GM23338 (cell line): ENCODE data around the gene UGT1A10. TPM values are rescaled to one million over a fixed set of nuclear protein-coding genes. Genes with fewer than 3 reads are reported as not detected.

Experiments
- ATAC-seq: fragments of 200-7000 bp; cut with Tn5 transposase; 3 replicates; pipeline ENCODE4 v1.9.1; 2020
- DNase-seq: peaks from one replicate; pipeline ENCODE4 v3.0.0-alpha.2; 2015; ENCODE audit warnings: low spot score
- H2AFZ ChIP-seq: fragments of 200-600 bp; sonication (generic); 2 replicates; pipeline ENCODE4 v1.8.0; 2016; ENCODE audit warnings: antibody characterized with exemption, mild to moderate bottlenecking, moderate library complexity
- H3F3A ChIP-seq: fragments of 200-600 bp; sonication (generic); replicated peaks from 2 replicates; pipeline ENCODE4 v1.8.0; 2017; ENCODE audit warnings: antibody characterized with exemption, mixed run types, low read depth
- H3K27ac ChIP-seq: fragments of 200-600 bp; sonication (generic); 2 replicates; pipeline ENCODE4 v1.6.1; 2016; ENCODE audit warnings: low read depth
- H3K27me3 ChIP-seq: fragments of 200-600 bp; sonication (generic); 2 replicates; pipeline ENCODE4 v1.8.0; 2016; ENCODE audit warnings: mild to moderate bottlenecking, mixed run types, moderate library complexity; ENCODE audit not compliant: insufficient read depth
- H3K36me3 ChIP-seq: fragments of 200-600 bp; sonication (generic); 2 replicates; pipeline ENCODE4 v1.8.0; 2016; ENCODE audit warnings: mild to moderate bottlenecking; ENCODE audit not compliant: insufficient read depth
- H3K4me1 ChIP-seq: fragments of 200-600 bp; sonication (generic); 2 replicates; pipeline ENCODE4 v1.8.0; 2016; ENCODE audit warnings: mild to moderate bottlenecking, moderate library complexity; ENCODE audit not compliant: insufficient read depth
- H3K4me2 ChIP-seq: fragments of 200-600 bp; sonication (generic); 2 replicates; pipeline ENCODE4 v1.7.1; 2017; ENCODE audit warnings: mixed run types
- H3K4me3 ChIP-seq: fragments of 200-600 bp; sonication (generic); 2 replicates; pipeline ENCODE4 v1.6.1; 2016; ENCODE audit warnings: mixed run types
- H3K79me2 ChIP-seq: fragments of 200-600 bp; sonication (generic); replicated peaks from 2 replicates; pipeline ENCODE4 v1.8.0; 2017; ENCODE audit warnings: mild to moderate bottlenecking; ENCODE audit not compliant: insufficient read depth
- H3K9me2 ChIP-seq: fragments of 200-600 bp; sonication (generic); 2 replicates; pipeline ENCODE4 v1.8.0; 2017; ENCODE audit not compliant: insufficient read depth
- H4K20me1 ChIP-seq: fragments of 200-600 bp; sonication (generic); replicated peaks from 2 replicates; pipeline ENCODE4 v1.8.0; 2017; ENCODE audit warnings: mild to moderate bottlenecking; ENCODE audit not compliant: insufficient read depth
- H3K27ac Mint-ChIP-seq: 2 replicates; pipeline ENCODE4 v1.8.0; 2020; ENCODE audit warnings: inconsistent platforms, mild to moderate bottlenecking, moderate library complexity, mixed read lengths
- H3K27me3 Mint-ChIP-seq: 3 replicates; pipeline ENCODE4 v1.8.0; 2022; ENCODE audit warnings: low read depth, mild to moderate bottlenecking, moderate library complexity, mixed read lengths, inconsistent platforms; ENCODE audit not compliant: insufficient read depth, poor library complexity
- H3K36me3 Mint-ChIP-seq: 3 replicates; pipeline ENCODE4 v1.8.0; 2021; ENCODE audit warnings: low read depth, mild to moderate bottlenecking, inconsistent platforms, moderate library complexity, mixed read lengths
- H3K4me1 Mint-ChIP-seq: 3 replicates; pipeline ENCODE4 v1.8.0; 2020; ENCODE audit warnings: mild to moderate bottlenecking, inconsistent platforms, mixed read lengths
- H3K4me3 Mint-ChIP-seq: 3 replicates; pipeline ENCODE4 v1.8.0; 2021; ENCODE audit warnings: moderate library complexity, mild to moderate bottlenecking, inconsistent platforms, mixed read lengths
- H3K9me3 Mint-ChIP-seq: 3 replicates; pipeline ENCODE4 v1.8.0; 2020; ENCODE audit warnings: moderate library complexity, mild to moderate bottlenecking, inconsistent platforms, mixed read lengths
- CTCF ChIP-seq, 2 experiments: fragments of 200-600 bp in 1 of 2; sonication (generic) in 1 of 2; conservative IDR thresholded peaks; 2 replicates each; pipeline versions ENCODE4 v1.5.1 to v1.6.1; 2016 to 2017; ENCODE audit warnings: antibody characterized with exemption in 2 of 2, low read depth in 2 of 2, mild to moderate bottlenecking in 2 of 2, moderate library complexity in 1 of 2
- EZH2 ChIP-seq: fragments of 200-600 bp; sonication (generic); IDR thresholded peaks from one replicate; pipeline ENCODE4 v1.8.0; 2017; ENCODE audit warnings: antibody characterized with exemption, mild to moderate bottlenecking, low read depth; ENCODE audit not compliant: unreplicated experiment
- EZH2phosphoT487 ChIP-seq: fragments of 200-600 bp; sonication (generic); IDR thresholded peaks from one replicate; pipeline ENCODE4 v1.8.1; 2018; ENCODE audit warnings: antibody characterized with exemption; ENCODE audit not compliant: unreplicated experiment
- JUNB ChIP-seq: IDR thresholded peaks from one replicate; pipeline ENCODE4 v1.6.1; 2016; ENCODE audit warnings: antibody characterized with exemption; ENCODE audit not compliant: unreplicated experiment
- NANOG ChIP-seq: IDR thresholded peaks from 2 replicates; pipeline ENCODE4 v1.6.1; 2016; ENCODE audit warnings: antibody characterized with exemption, borderline replicate concordance
- POLR2AphosphoS5 ChIP-seq: IDR thresholded peaks from 2 replicates; pipeline ENCODE4 v1.6.1; 2016; ENCODE audit warnings: antibody characterized with exemption, low read depth
- REST ChIP-seq: IDR thresholded peaks from one replicate; pipeline ENCODE4 v1.6.1; 2018; ENCODE audit warnings: antibody characterized with exemption; ENCODE audit not compliant: unreplicated experiment
- STAT1 ChIP-seq: IDR thresholded peaks from one replicate; pipeline ENCODE4 v1.6.1; 2016; ENCODE audit warnings: antibody characterized with exemption; ENCODE audit not compliant: unreplicated experiment
- ZNF114 ChIP-seq: fragments of 250-450 bp; sonication (Bioruptor Pico); IDR thresholded peaks from 2 replicates; pipeline ENCODE4 v1.5.0; 2020; ENCODE audit warnings: mild to moderate bottlenecking, moderate library complexity
- ZNF331 ChIP-seq: fragments of 250-450 bp; sonication (Bioruptor Pico); IDR thresholded peaks from 2 replicates; pipeline ENCODE4 v1.5.0; 2020; ENCODE audit warnings: low read depth, mild to moderate bottlenecking, moderate library complexity
- polyA plus RNA-seq: library from polyadenylated mRNA; unstranded; fragments of >200 nt; fragmentation: Nextera tagmentation; extraction: Ambion mirVana; gene quantifications from 2 replicates; pipeline ENCODE4 v1.2.1, GENCODE V29; 2016
- total RNA-seq: library from RNA; depleted of rRNA; stranded (reverse); fragments of >200 nt; shearing (Covaris generic); gene quantifications from 2 replicates; pipeline ENCODE4 v1.2.3, GENCODE V29; 2014
- TF ChIP-seq, protein P1 (sequence below): IDR thresholded peaks from 2 replicates; pipeline ENCODE4 v1.6.1; 2016; ENCODE audit warnings: antibody characterized with exemption
- TF ChIP-seq, protein P2 (sequence below): fragments of 250-450 bp; sonication (Bioruptor Pico); IDR thresholded peaks from 2 replicates; pipeline ENCODE4 v1.5.0; 2020; ENCODE audit warnings: mild to moderate bottlenecking, moderate library complexity

UGT1A10 gene
- total and polyA plus RNA-seq, 2 experiments from 2014 or later = not detected

DNA sequence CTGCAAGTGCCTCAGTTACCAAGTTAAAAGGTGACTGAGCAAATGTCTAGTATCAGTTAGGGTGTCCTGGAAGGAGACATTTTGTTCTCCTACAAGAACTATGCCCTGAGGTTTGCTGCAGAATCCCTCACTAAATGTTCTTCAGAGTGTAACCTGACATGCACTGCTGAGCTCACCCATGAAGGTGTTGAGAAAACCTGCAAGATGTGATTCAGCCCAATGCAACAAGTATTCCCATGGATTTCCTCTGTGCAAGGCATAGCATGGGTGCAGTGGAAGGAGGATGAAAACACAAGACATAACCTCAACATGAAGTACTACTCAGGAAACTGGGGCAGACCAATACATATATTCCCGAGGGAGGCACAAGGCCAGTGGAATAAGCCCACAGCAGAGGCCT is 34.2 kb upstream of the UGT1A10 start:
- Histone ChIP-seq H3K27me3 (no peaks in the 10 kb centered on the region), H3K9me2 (no peaks in the 10 kb centered on the region; the same call in 1 of the 2 replicates), H3K36me3 (no peaks in the 10 kb centered on the region), H3F3A (no peaks in the 10 kb centered on the region), H3K79me2 (no peaks in the 10 kb centered on the region), H3K27ac (no peak overlapping the region), H3K4me3 (no peak overlapping the region), H3K4me2 (no peak overlapping the region), H2AFZ (no peak overlapping the region), H3K4me1 (no peaks in the 10 kb centered on the region), H4K20me1 (no peaks in the 10 kb centered on the region)
- DNase-seq = no peak
- no peak for ATAC-seq
- peaks cover 2% of the 10 kb centered on the region for H3K27me3 Mint-ChIP-seq
- no peaks in the 10 kb centered on the region for H3K4me1 Mint-ChIP-seq
- no peak overlapping the region for H3K27ac Mint-ChIP-seq
- H3K4me3 Mint-ChIP-seq = no peak overlapping the region
- H3K36me3 Mint-ChIP-seq = no peaks in the 10 kb centered on the region
- TF ChIP-seq ZNF114 (CRISPR knock-in tag) (no peak), EZH2 (no peak), JUNB (no peak), STAT1 (no peak), CTCF (conservative IDR thresholded peaks at IDR 0.05; ENCODE audit: low read depth in 2 of 2) (no peak), NANOG (no peak), POLR2AphosphoS5 (no peak), ZNF331 (CRISPR knock-in tag) (no peak), EZH2phosphoT487 (no peak), REST (no peak)
- TF ChIP-seq, protein P1, sequence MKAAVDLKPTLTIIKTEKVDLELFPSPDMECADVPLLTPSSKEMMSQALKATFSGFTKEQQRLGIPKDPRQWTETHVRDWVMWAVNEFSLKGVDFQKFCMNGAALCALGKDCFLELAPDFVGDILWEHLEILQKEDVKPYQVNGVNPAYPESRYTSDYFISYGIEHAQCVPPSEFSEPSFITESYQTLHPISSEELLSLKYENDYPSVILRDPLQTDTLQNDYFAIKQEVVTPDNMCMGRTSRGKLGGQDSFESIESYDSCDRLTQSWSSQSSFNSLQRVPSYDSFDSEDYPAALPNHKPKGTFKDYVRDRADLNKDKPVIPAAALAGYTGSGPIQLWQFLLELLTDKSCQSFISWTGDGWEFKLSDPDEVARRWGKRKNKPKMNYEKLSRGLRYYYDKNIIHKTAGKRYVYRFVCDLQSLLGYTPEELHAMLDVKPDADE = no peak
- TF ChIP-seq, protein P2, sequence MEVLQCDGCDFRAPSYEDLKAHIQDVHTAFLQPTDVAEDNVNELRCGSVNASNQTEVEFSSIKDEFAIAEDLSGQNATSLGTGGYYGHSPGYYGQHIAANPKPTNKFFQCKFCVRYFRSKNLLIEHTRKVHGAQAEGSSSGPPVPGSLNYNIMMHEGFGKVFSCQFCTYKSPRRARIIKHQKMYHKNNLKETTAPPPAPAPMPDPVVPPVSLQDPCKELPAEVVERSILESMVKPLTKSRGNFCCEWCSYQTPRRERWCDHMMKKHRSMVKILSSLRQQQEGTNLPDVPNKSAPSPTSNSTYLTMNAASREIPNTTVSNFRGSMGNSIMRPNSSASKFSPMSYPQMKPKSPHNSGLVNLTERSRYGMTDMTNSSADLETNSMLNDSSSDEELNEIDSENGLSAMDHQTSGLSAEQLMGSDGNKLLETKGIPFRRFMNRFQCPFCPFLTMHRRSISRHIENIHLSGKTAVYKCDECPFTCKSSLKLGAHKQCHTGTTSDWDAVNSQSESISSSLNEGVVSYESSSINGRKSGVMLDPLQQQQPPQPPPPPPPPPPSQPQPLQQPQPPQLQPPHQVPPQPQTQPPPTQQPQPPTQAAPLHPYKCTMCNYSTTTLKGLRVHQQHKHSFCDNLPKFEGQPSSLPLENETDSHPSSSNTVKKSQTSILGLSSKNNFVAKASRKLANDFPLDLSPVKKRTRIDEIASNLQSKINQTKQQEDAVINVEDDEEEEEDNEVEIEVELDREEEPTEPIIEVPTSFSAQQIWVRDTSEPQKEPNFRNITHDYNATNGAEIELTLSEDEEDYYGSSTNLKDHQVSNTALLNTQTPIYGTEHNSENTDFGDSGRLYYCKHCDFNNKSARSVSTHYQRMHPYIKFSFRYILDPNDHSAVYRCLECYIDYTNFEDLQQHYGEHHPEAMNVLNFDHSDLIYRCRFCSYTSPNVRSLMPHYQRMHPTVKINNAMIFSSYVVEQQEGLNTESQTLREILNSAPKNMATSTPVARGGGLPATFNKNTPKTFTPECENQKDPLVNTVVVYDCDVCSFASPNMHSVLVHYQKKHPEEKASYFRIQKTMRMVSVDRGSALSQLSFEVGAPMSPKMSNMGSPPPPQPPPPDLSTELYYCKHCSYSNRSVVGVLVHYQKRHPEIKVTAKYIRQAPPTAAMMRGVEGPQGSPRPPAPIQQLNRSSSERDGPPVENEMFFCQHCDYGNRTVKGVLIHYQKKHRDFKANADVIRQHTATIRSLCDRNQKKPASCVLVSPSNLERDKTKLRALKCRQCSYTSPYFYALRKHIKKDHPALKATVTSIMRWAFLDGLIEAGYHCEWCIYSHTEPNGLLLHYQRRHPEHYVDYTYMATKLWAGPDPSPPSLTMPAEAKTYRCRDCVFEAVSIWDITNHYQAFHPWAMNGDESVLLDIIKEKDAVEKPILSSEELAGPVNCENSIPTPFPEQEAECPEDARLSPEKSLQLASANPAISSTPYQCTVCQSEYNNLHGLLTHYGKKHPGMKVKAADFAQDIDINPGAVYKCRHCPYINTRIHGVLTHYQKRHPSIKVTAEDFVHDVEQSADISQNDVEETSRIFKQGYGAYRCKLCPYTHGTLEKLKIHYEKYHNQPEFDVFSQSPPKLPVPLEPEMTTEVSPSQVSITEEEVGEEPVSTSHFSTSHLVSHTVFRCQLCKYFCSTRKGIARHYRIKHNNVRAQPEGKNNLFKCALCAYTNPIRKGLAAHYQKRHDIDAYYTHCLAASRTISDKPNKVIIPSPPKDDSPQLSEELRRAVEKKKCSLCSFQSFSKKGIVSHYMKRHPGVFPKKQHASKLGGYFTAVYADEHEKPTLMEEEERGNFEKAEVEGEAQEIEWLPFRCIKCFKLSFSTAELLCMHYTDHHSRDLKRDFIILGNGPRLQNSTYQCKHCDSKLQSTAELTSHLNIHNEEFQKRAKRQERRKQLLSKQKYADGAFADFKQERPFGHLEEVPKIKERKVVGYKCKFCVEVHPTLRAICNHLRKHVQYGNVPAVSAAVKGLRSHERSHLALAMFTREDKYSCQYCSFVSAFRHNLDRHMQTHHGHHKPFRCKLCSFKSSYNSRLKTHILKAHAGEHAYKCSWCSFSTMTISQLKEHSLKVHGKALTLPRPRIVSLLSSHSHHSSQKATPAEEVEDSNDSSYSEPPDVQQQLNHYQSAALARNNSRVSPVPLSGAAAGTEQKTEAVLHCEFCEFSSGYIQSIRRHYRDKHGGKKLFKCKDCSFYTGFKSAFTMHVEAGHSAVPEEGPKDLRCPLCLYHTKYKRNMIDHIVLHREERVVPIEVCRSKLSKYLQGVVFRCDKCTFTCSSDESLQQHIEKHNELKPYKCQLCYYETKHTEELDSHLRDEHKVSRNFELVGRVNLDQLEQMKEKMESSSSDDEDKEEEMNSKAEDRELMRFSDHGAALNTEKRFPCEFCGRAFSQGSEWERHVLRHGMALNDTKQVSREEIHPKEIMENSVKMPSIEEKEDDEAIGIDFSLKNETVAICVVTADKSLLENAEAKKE (CRISPR knock-in tag) = no peak
- peaks cover 8% of the 10 kb centered on the region; the same call in 2 of the 3 replicates for H3K9me3 Mint-ChIP-seq
